Natural killer cell (primary cell): ENCODE measurements around the gene JDP2. TPM values are rescaled to one million over a fixed set of nuclear protein-coding genes. Genes with fewer than 3 reads are reported as not detected.

ENCODE experiments used
- ATAC-seq, 3 donors: fragments of 150-1000 bp in 2 of 3; fragments of 200-7000 bp in 1 of 3; cut with Tn5 transposase; 1 replicate in 1 of 3; 2 replicates in 2 of 3; pipeline ENCODE4 v1.10.0; 2021; ENCODE audit warnings: mild to moderate bottlenecking in 2 of 3, moderate library complexity in 2 of 3
- DNase-seq, 2 donors: peaks; one replicate each; pipeline versions ENCODE4 v3.0.0 to v3.0.0-alpha.2; 2013 to 2021; ENCODE audit warnings: mixed read lengths in 1 of 2
- H3K27ac ChIP-seq: one replicate; pipeline ENCODE4 v1.5.1; 2013; ENCODE audit warnings: mild to moderate bottlenecking, low read length
- H3K27me3 ChIP-seq: one replicate; pipeline ENCODE4 v1.6.1; 2013; ENCODE audit warnings: low read length; ENCODE audit not compliant: control insufficient read depth, insufficient read depth
- H3K36me3 ChIP-seq: one replicate; pipeline ENCODE4 v1.6.1; 2013; ENCODE audit warnings: low read length; ENCODE audit not compliant: control insufficient read depth, insufficient read depth
- H3K4me1 ChIP-seq: one replicate; pipeline ENCODE4 v1.6.1; 2013; ENCODE audit warnings: low read length; ENCODE audit not compliant: control insufficient read depth, insufficient read depth
- H3K4me3 ChIP-seq: one replicate; pipeline ENCODE4 v1.5.1; 2013; ENCODE audit warnings: low read length
- H3K9me3 ChIP-seq: one replicate; pipeline ENCODE4 v1.6.1; 2013; ENCODE audit warnings: low read length; ENCODE audit not compliant: control insufficient read depth, insufficient read depth
- H3K27ac Mint-ChIP-seq, 2 donors: one replicate each; pipeline ENCODE4 v1.8.0; 2022; ENCODE audit warnings: mild to moderate bottlenecking in 2 of 2, mixed read lengths in 2 of 2, moderate library complexity in 1 of 2
- H3K27me3 Mint-ChIP-seq, 2 donors: one replicate each; pipeline ENCODE4 v1.8.0; 2022; ENCODE audit warnings: low read depth in 2 of 2, mixed read lengths in 2 of 2
- H3K36me3 Mint-ChIP-seq: one replicate; pipeline ENCODE4 v1.8.0; 2022; ENCODE audit warnings: mixed read lengths
- H3K4me1 Mint-ChIP-seq, 2 donors: one replicate each; pipeline ENCODE4 v1.8.0; 2022; ENCODE audit warnings: mixed read lengths in 2 of 2
- H3K4me3 Mint-ChIP-seq: one replicate; pipeline ENCODE4 v1.8.0; 2022; ENCODE audit warnings: mild to moderate bottlenecking, moderate library complexity, mixed read lengths
- H3K9me3 Mint-ChIP-seq, 2 donors: one replicate each; pipeline ENCODE4 v1.8.0; 2022; ENCODE audit warnings: mixed read lengths in 2 of 2
- CTCF ChIP-seq: fragments of 200-600 bp; IDR thresholded peaks from one replicate; pipeline ENCODE4 v1.8.0; 2022; ENCODE audit warnings: antibody characterized with exemption
- WGBS: methylation state at CpG from one replicate; pipeline ENCODE4 v1.1.7; 2013; ENCODE audit warnings: missing lambda C conversion rate; ENCODE audit not compliant: insufficient coverage; 5-methylcytosine and 5-hydroxymethylcytosine counted together
- intact Hi-C: fragments of 100-400 bp; cut with micrococcal nuclease; formaldehyde crosslinking; loops from one replicate; pipeline ENCODE4 v1.14.2; 2022
- total RNA-seq, 4 donors: library from RNA; stranded (reverse); fragments of 120-200 nt in 1 of 4; gene quantifications; one replicate each; pipeline versions ENCODE4 v1.2.3 to v1.2.4, GENCODE V29; 2013 to 2022

Gene JDP2
- total RNA-seq, 3 donors from 2014 or later (not counting 1 experiment from before 2014, with no cell fraction given) = 1.9 to 10.5 (median 3.2) TPM

- DNase-seq = no peak
- Mint-ChIP-seq H3K9me3 (no peaks in the 10 kb centered on the region), H3K4me1 (peaks cover 66 to 69% of the 10 kb centered on the region in 2 donors), H3K36me3 (peaks cover 7% of the 10 kb centered on the region), H3K27ac (peak overlapping the region; percentile 98 to 99), H3K4me3 (peak overlapping the region; percentile 100), H3K27me3 (no peaks in the 10 kb centered on the region)
- peak overlapping the region; percentile 86 for H3K27ac ChIP-seq
- 28% methylated on average over 1 of the region's 1 CpG for WGBS
- H3K27me3 ChIP-seq = no peaks in the 10 kb centered on the region
- H3K9me3 ChIP-seq = no peaks in the 10 kb centered on the region
- TF ChIP-seq CTCF = no peak
- H3K4me3 ChIP-seq = peak overlapping the region; percentile 71
- intact Hi-C loops = loop anchor here (2.0 to 5.0 kb wide), 2 partner anchors 20 to 34 kb away; no protein-coding TSS in a partner anchor
- peaks cover 44% of the 10 kb centered on the region for H3K4me1 ChIP-seq
- H3K36me3 ChIP-seq = peaks cover 20% of the 10 kb centered on the region
- no peak for ATAC-seq
Measured at GRCh38 chr14:75522983-75523318, 95.1 kb downstream of the JDP2 start.

Other genes starting within 250 kb of the JDP2 start
- 1,000 to 10,000 TPM; 2,527 to 3,257 (median 3,104) TPM for gene FOS, start 149.2 kb upstream of the JDP2 start, total RNA-seq
- gene BATF, start 94.4 kb downstream of the JDP2 start, total RNA-seq = 10 to 100 TPM; 12.6 to 32.5 (median 21.4) TPM
- gene FLVCR2, start 150.6 kb downstream of the JDP2 start, total RNA-seq = 1 to 10 TPM; 1.4 to 4.8 (median 2.1) TPM
- 10 to 100 TPM; 10.5 to 11.1 (median 10.9) TPM for gene ERG28, start 232.9 kb downstream of the JDP2 start, total RNA-seq
- 10 to 100 TPM; 27.1 to 34.3 (median 32.5) TPM for gene TTLL5, start 233.2 kb downstream of the JDP2 start, total RNA-seq